Natural killer cell (primary cell): Measurements from ENCODE around the gene ZC3H7A. TPM values are rescaled to one million over a fixed set of nuclear protein-coding genes. Genes with fewer than 3 reads are reported as not detected.
A peak's percentile ranks its signal among the peaks of the same experiment; 100 is the strongest.

ENCODE experiments used
- ATAC-seq, 3 donors: fragments of 150-1000 bp in 2 of 3; fragments of 200-7000 bp in 1 of 3; cut with Tn5 transposase; 1 replicate in 1 of 3; 2 replicates in 2 of 3; pipeline ENCODE4 v1.10.0; 2021; ENCODE audit warnings: mild to moderate bottlenecking in 2 of 3, moderate library complexity in 2 of 3
- DNase-seq, 2 donors: peaks; one replicate each; pipeline versions ENCODE4 v3.0.0 to v3.0.0-alpha.2; 2013 to 2021; ENCODE audit warnings: mixed read lengths in 1 of 2
- H3K27ac ChIP-seq: one replicate; pipeline ENCODE4 v1.5.1; 2013; ENCODE audit warnings: mild to moderate bottlenecking, low read length
- H3K27me3 ChIP-seq: one replicate; pipeline ENCODE4 v1.6.1; 2013; ENCODE audit warnings: low read length; ENCODE audit not compliant: control insufficient read depth, insufficient read depth
- H3K36me3 ChIP-seq: one replicate; pipeline ENCODE4 v1.6.1; 2013; ENCODE audit warnings: low read length; ENCODE audit not compliant: control insufficient read depth, insufficient read depth
- H3K4me1 ChIP-seq: one replicate; pipeline ENCODE4 v1.6.1; 2013; ENCODE audit warnings: low read length; ENCODE audit not compliant: control insufficient read depth, insufficient read depth
- H3K4me3 ChIP-seq: one replicate; pipeline ENCODE4 v1.5.1; 2013; ENCODE audit warnings: low read length
- H3K9me3 ChIP-seq: one replicate; pipeline ENCODE4 v1.6.1; 2013; ENCODE audit warnings: low read length; ENCODE audit not compliant: control insufficient read depth, insufficient read depth
- H3K27ac Mint-ChIP-seq, 2 donors: one replicate each; pipeline ENCODE4 v1.8.0; 2022; ENCODE audit warnings: mild to moderate bottlenecking in 2 of 2, mixed read lengths in 2 of 2, moderate library complexity in 1 of 2
- H3K27me3 Mint-ChIP-seq, 2 donors: one replicate each; pipeline ENCODE4 v1.8.0; 2022; ENCODE audit warnings: low read depth in 2 of 2, mixed read lengths in 2 of 2
- H3K36me3 Mint-ChIP-seq: one replicate; pipeline ENCODE4 v1.8.0; 2022; ENCODE audit warnings: mixed read lengths
- H3K4me1 Mint-ChIP-seq, 2 donors: one replicate each; pipeline ENCODE4 v1.8.0; 2022; ENCODE audit warnings: mixed read lengths in 2 of 2
- H3K4me3 Mint-ChIP-seq: one replicate; pipeline ENCODE4 v1.8.0; 2022; ENCODE audit warnings: mild to moderate bottlenecking, moderate library complexity, mixed read lengths
- H3K9me3 Mint-ChIP-seq, 2 donors: one replicate each; pipeline ENCODE4 v1.8.0; 2022; ENCODE audit warnings: mixed read lengths in 2 of 2
- CTCF ChIP-seq: fragments of 200-600 bp; IDR thresholded peaks from one replicate; pipeline ENCODE4 v1.8.0; 2022; ENCODE audit warnings: antibody characterized with exemption
- WGBS: methylation state at CpG from one replicate; pipeline ENCODE4 v1.1.7; 2013; ENCODE audit warnings: missing lambda C conversion rate; ENCODE audit not compliant: insufficient coverage; 5-methylcytosine and 5-hydroxymethylcytosine counted together
- intact Hi-C: fragments of 100-400 bp; cut with micrococcal nuclease; formaldehyde crosslinking; loops from one replicate; pipeline ENCODE4 v1.14.2; 2022
- total RNA-seq, 4 donors: library from RNA; stranded (reverse); fragments of 120-200 nt in 1 of 4; gene quantifications; one replicate each; pipeline versions ENCODE4 v1.2.3 to v1.2.4, GENCODE V29; 2013 to 2022

The ZC3H7A gene
- total RNA-seq, 3 donors from 2014 or later (not counting 1 experiment from before 2014, with no cell fraction given): 80.6 to 91.8 (median 84.6) TPM

GRCh38 chr16:11805556-11805955 is 8.5 kb upstream of the ZC3H7A start:
- intact Hi-C loops: no loop called here
- ATAC-seq: no peak
- WGBS: 80% methylated on average over 3 of the region's 3 CpGs

GRCh38 chr16:11801481-11802021 is 4.5 kb upstream of the ZC3H7A start:
- ATAC-seq (no peak), DNase-seq (no peak)
- H3K4me3 ChIP-seq: no peak overlapping the region
- H3K4me1 ChIP-seq: peaks cover 25% of the 10 kb centered on the region
- no peaks in the 10 kb centered on the region for H3K36me3 ChIP-seq
- H3K9me3 ChIP-seq: no peaks in the 10 kb centered on the region
- no peak for TF ChIP-seq CTCF
- intact Hi-C loops: no loop called here
- H3K4me1 Mint-ChIP-seq: peaks cover 23 to 29% of the 10 kb centered on the region in 2 donors
- H3K27me3 Mint-ChIP-seq: no peaks in the 10 kb centered on the region
- WGBS: 100% methylated on average over 3 of the region's 3 CpGs
- no peaks in the 10 kb centered on the region for H3K27me3 ChIP-seq
- no peak overlapping the region for H3K27ac ChIP-seq
- no peaks in the 10 kb centered on the region for H3K36me3 Mint-ChIP-seq
- H3K4me3 Mint-ChIP-seq: no peak overlapping the region
- no peak overlapping the region for H3K27ac Mint-ChIP-seq
- H3K9me3 Mint-ChIP-seq: no peaks in the 10 kb centered on the region

More at GRCh38 chr16:11805556-11805955, 8.5 kb upstream of the ZC3H7A start:
- no peak overlapping the region for H3K27ac Mint-ChIP-seq
- Histone ChIP-seq H3K9me3 (no peaks in the 10 kb centered on the region), H3K4me1 (no peaks in the 10 kb centered on the region), H3K4me3 (no peak overlapping the region), H3K27me3 (no peaks in the 10 kb centered on the region), H3K27ac (no peak overlapping the region), H3K36me3 (no peaks in the 10 kb centered on the region)
- no peaks in the 10 kb centered on the region for H3K27me3 Mint-ChIP-seq
- TF ChIP-seq CTCF: no peak
- H3K4me3 Mint-ChIP-seq: no peak overlapping the region
- DNase-seq: no peak
- H3K4me1 Mint-ChIP-seq: peaks cover 6 to 8% of the 10 kb centered on the region in 2 donors
- H3K9me3 Mint-ChIP-seq: no peaks in the 10 kb centered on the region
- H3K36me3 Mint-ChIP-seq: no peaks in the 10 kb centered on the region

GRCh38 chr16:11800382-11800718 is 3.3 kb upstream of the ZC3H7A start:
- intact Hi-C loops: no loop called here
- 76% methylated on average over 3 of the region's 3 CpGs for WGBS
- no peaks in the 10 kb centered on the region for H3K9me3 ChIP-seq
- Mint-ChIP-seq H3K27me3 (no peaks in the 10 kb centered on the region), H3K9me3 (no peaks in the 10 kb centered on the region), H3K36me3 (no peaks in the 10 kb centered on the region), H3K27ac (peak overlapping the region in 1 of 2 donors; percentile 69), H3K4me3 (peak overlapping the region; percentile 42), H3K4me1 (peaks cover 31 to 36% of the 10 kb centered on the region in 2 donors)
- peaks cover 35% of the 10 kb centered on the region for H3K4me1 ChIP-seq
- DNase-seq (no peak), ATAC-seq (no peak)
- TF ChIP-seq CTCF: no peak
- H3K36me3 ChIP-seq: no peaks in the 10 kb centered on the region
- H3K27ac ChIP-seq: no peak overlapping the region
- H3K4me3 ChIP-seq: no peak overlapping the region
- no peaks in the 10 kb centered on the region for H3K27me3 ChIP-seq
